ENCODE results near the gene ACBD4.

GRCh38 chr17:45149669-45150664, 14.5 kb downstream of the ACBD4 start:
- TF ChIP-seq, protein P1, sequence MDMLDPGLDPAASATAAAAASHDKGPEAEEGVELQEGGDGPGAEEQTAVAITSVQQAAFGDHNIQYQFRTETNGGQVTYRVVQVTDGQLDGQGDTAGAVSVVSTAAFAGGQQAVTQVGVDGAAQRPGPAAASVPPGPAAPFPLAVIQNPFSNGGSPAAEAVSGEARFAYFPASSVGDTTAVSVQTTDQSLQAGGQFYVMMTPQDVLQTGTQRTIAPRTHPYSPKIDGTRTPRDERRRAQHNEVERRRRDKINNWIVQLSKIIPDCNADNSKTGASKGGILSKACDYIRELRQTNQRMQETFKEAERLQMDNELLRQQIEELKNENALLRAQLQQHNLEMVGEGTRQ (IDR thresholded peaks at IDR 0.05; ENCODE audit: low read depth, low read length), result no peak
- TF ChIP-seq, protein P2, sequence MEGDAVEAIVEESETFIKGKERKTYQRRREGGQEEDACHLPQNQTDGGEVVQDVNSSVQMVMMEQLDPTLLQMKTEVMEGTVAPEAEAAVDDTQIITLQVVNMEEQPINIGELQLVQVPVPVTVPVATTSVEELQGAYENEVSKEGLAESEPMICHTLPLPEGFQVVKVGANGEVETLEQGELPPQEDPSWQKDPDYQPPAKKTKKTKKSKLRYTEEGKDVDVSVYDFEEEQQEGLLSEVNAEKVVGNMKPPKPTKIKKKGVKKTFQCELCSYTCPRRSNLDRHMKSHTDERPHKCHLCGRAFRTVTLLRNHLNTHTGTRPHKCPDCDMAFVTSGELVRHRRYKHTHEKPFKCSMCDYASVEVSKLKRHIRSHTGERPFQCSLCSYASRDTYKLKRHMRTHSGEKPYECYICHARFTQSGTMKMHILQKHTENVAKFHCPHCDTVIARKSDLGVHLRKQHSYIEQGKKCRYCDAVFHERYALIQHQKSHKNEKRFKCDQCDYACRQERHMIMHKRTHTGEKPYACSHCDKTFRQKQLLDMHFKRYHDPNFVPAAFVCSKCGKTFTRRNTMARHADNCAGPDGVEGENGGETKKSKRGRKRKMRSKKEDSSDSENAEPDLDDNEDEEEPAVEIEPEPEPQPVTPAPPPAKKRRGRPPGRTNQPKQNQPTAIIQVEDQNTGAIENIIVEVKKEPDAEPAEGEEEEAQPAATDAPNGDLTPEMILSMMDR (conservative IDR thresholded peaks at IDR 0.05; ENCODE audit: low read depth, low read length), result no peak
- TF ChIP-seq MAFK (IDR thresholded peaks at IDR 0.05; ENCODE audit: low read depth, low read length) (no peak), POLR2A (IDR thresholded peaks at IDR 0.05; ENCODE audit: low read depth, low read length) (no peak), RCOR1 (IDR thresholded peaks at IDR 0.05; ENCODE audit: insufficient replicate concordance, low read length) (no peak), MAZ (IDR thresholded peaks at IDR 0.05; ENCODE audit: borderline replicate concordance, low read depth, low read length) (no peak), CEBPB (IDR thresholded peaks at IDR 0.05; ENCODE audit: low read depth, low read length) (no peak), RFX5 (IDR thresholded peaks at IDR 0.05; ENCODE audit: low read depth, low read length) (no peak), RAD21 (IDR thresholded peaks at IDR 0.05; ENCODE audit: low read length) (no peak), SMC3 (IDR thresholded peaks at IDR 0.05; ENCODE audit: low read depth, low read length) (no peak), MXI1 (IDR thresholded peaks at IDR 0.05; ENCODE audit: borderline replicate concordance, low read depth, low read length) (no peak; the same call in 1 of the 2 replicates), ELK1 (IDR thresholded peaks at IDR 0.05; ENCODE audit: borderline replicate concordance, low read depth, low read length) (no peak)

Data from IMR-90 (cell line).